SHP77 (cell line): ENCODE data around the gene ARG2.

Experiments
- DNase-seq, 2 experiments: peaks; one replicate each; lab custom pipeline; 2025; lab: John Stamatoyannopoulos, UW

Gene ARG2

GRCh38 chr14:67638642-67639041, 18.9 kb downstream of the ARG2 start:
- no peak for DNase-seq

- DNase-seq: no peak
These were observed 21.8 kb downstream of the ARG2 start for GRCh38 chr14:67641480-67641879.

- no peak for DNase-seq
These were observed 22.4 kb downstream of the ARG2 start for GRCh38 chr14:67641902-67642749.

GRCh38 chr14:67643713-67644112, 24.0 kb downstream of the ARG2 start:
- no peak for DNase-seq

GRCh38 chr14:67644428-67644827, 24.7 kb downstream of the ARG2 start:
- DNase-seq: no peak

GRCh38 chr14:67645414-67645813, 25.7 kb downstream of the ARG2 start:
- DNase-seq: no peak

- DNase-seq: no peak
These were observed 26.4 kb downstream of the ARG2 start for GRCh38 chr14:67646131-67646530.

- DNase-seq: no peak
These were observed 30.4 kb downstream of the ARG2 start for GRCh38 chr14:67650151-67650550.

GRCh38 chr14:67650694-67651093, 31.0 kb downstream of the ARG2 start:
- no peak for DNase-seq

- no peak for DNase-seq
These were observed 32.5 kb downstream of the ARG2 start for GRCh38 chr14:67652189-67652588.

GRCh38 chr14:67653651-67654280, 34.0 kb downstream of the ARG2 start:
- DNase-seq: no peak

- DNase-seq: no peak
These were observed 43.9 kb downstream of the ARG2 start for GRCh38 chr14:67663633-67664032.

GRCh38 chr14:67665868-67666267, 46.1 kb downstream of the ARG2 start:
- no peak for DNase-seq

GRCh38 chr14:67666750-67667449, 47.2 kb downstream of the ARG2 start:
- peak; percentile 24 to 37 for DNase-seq

- no peak for DNase-seq
These were observed 48.8 kb downstream of the ARG2 start for GRCh38 chr14:67668559-67668958.

- DNase-seq: no peak
These were observed 53.7 kb downstream of the ARG2 start for GRCh38 chr14:67673451-67673850.

- DNase-seq: peak; percentile 67 to 72
These were observed 54.4 kb downstream of the ARG2 start for GRCh38 chr14:67674139-67674479.

- DNase-seq: peak; percentile 76 to 84
These were observed 54.9 kb downstream of the ARG2 start, which contains the start of gene VTI1B for GRCh38 chr14:67674480-67675218. VTI1B (minus strand) TSS chr14:67674632; CDS start chr14:67674489, 143 bp downstream.

GRCh38 chr14:67675219-67675582, 55.5 kb downstream of the ARG2 start:
- DNase-seq: no peak

- no peak for DNase-seq
These were observed 59.3 kb downstream of the ARG2 start for GRCh38 chr14:67679006-67679405.

- no peak for DNase-seq
These were observed 60.4 kb downstream of the ARG2 start for GRCh38 chr14:67680121-67680602.

- no peak for DNase-seq
These were observed 61.2 kb downstream of the ARG2 start for GRCh38 chr14:67680941-67681340.
